Brain pericyte (primary cell): Measurements from ENCODE around the gene AP3S2.
"Not testable (repeated sequence)": the region's sequence is repeated elsewhere in the genome, so short reads cannot be mapped to it uniquely, and the experiment has no call there.

Source experiments
- DNase-seq: peaks from one replicate; pipeline ENCODE4 v3.0.0-alpha.2; 2012; ENCODE audit warnings: low read depth, low spot score

The AP3S2 gene

GRCh38 chr15:89799918-89800498 lies 93.8 kb downstream of the AP3S2 start:
- no peak for DNase-seq

- no peak for DNase-seq
Measured at GRCh38 chr15:89799011-89799911, 94.5 kb downstream of the AP3S2 start.

DNA sequence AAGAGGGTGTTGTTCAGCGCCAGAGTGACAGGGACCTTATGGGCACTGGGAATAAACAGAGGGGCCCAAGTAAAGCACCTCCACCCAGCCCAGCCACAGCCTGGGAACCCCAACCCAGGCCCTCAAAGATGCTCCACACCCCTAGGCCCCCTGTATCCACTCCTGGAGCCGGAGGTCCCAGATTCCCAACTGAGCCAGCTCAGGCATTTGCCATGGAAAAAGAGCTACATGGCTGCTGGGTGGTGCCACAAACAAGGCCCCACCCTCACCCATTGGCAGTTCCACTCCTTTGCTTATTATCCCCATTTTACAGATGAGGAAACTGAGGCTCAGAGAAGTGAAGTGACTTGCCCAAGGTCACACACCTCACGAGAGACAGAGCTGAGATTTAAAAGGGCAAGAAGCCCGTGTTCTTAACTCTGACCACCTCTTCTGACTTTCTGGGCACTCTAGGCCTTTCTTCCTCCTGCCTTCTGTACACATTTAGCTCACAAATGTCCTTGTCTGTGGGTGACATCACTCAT lies 96.1 kb downstream of the AP3S2 start:
- no peak for DNase-seq

DNA sequence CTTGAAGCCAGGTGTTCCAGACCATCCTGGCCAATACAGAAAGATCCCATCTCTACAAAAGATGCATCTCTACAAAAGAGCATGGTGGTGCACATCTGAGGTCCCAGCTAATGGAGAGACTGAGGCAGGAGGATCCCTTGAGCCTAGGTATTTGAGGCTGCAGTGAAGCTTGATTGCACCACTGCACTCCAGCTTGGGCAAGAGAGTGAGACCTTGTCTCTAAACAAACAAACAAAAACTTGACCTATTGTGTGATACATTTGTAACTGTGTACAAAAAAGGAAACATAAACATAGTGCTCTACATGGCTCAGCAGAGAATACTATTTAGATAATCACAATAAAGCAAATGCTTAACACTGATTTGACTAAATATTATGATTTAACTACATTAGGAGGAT lies 97.8 kb downstream of the AP3S2 start:
- DNase-seq, result no peak

DNA sequence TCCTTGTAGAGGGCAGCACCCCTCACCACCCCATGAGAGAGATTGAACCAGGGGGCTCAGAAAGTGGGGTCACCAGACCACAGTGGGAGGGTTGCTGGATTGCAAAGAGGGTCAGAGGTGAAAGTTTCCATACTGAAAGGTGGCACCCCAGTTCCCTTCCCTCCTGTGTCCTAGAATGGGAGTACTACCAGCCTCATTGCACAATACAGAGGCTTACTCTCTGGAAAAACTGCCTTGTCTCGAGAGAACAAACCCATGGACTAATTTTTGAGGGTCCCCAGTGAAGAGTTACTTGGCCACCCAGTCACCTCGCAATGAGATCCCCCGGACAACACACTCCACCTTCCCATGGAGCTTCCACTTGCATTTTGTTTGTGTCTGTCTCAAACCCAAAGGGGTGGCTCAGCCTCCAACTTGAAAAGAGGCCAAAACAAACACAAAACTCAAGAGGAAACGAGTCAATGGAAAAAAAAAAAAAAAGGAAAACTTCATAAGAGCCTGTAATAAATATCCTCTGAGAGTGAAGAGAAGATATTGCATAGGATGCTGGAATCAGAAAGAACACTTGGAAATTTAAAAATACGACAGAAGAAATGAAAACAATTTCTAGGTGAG lies 99.1 kb downstream of the AP3S2 start:
- peak; percentile 58 for DNase-seq

- DNase-seq, result no peak
Measured at GRCh38 chr15:89792106-89792805, 101.5 kb downstream of the AP3S2 start.

DNA sequence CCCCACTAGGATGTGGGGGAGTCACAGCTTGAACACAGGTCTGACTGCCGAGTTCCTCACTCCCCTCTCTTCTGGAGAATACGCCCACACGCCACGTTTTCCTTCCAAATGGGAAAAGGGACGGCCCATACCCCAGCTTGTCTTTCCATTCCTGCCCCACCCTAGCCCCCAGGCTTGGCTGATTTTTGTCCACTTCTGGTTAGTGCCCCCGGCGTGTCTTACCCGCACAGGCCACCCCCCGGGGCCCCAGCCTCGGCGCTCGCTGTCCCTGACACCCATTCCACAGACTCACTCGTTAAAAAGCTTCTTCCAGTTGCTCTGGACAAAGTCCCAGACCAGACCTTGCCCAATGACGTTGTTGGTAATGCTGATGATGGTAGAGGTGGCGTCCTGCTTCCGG lies 103.1 kb downstream of the AP3S2 start:
- no peak for DNase-seq

- DNase-seq, result no peak
Measured at GRCh38 chr15:89790206-89790605, 103.6 kb downstream of the AP3S2 start.

DNA sequence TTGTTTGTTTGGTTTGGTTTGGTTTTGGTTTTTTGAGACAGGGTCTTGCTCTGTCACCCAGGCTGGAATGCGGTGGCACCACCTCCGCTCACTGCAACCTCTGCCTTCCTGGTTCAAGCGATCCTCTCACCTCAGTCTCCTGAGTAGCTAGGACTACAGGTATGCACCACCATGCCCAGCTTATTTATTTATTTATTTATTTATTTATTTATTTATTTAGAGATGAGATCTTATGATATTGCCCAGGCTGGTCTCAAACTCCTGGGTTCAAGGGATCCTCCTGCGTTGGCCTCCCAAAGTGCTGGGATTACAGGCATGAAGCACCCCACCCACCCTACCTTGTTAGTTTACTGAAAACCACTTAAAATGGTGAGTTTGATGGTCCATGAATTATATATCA lies 105.2 kb downstream of the AP3S2 start:
- not testable (repeated sequence) for DNase-seq

GRCh38 chr15:89787944-89788343 lies 105.8 kb downstream of the AP3S2 start:
- no peak for DNase-seq

- no peak for DNase-seq
Measured at GRCh38 chr15:89785774-89786140, 108.0 kb downstream of the AP3S2 start.

- DNase-seq, result no peak
Measured at GRCh38 chr15:89785064-89785773, 108.6 kb downstream of the AP3S2 start.

- DNase-seq, result no peak
Measured at GRCh38 chr15:89784686-89784960, 109.2 kb downstream of the AP3S2 start.

- no peak for DNase-seq
Measured at GRCh38 chr15:89783861-89784685, 109.7 kb downstream of the AP3S2 start.

DNA sequence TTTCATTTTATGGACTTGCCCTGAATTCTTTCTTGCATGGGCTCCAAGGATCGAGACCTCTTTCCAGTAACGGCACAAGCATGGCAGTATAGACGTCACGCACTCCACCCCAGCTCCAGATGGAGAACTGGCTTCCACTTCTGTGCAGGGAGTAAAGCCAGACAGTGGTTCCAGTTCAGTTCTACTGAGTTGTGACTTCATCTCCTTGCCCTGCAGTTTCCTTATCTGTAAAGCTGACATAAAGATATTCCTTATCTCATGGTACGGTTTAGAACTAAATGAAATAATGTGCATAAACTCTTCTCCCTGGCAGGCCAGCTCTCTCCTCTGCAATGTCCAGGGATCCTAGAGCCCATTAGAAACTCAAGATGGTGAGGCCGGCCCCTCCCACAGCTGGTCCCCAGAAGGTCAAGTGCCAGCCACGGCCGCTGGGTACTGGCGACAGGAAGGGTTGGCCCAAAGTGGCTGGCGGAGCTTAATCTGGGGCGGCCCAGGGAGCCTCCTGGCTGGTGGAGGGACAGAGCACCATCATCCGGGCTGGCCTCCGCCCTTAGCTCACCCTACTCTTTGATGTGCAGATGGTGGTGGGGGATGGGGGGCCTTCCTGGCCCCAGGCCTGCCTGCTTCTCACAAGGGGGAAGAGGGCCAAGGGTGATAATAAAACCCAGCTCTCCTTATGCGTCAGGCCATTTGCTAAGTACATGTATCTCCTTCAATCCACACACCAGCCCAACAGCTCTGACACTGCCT lies 110.5 kb downstream of the AP3S2 start:
- no peak for DNase-seq

GRCh38 chr15:89782619-89782950 lies 111.2 kb downstream of the AP3S2 start:
- DNase-seq, result not testable (repeated sequence)

DNA sequence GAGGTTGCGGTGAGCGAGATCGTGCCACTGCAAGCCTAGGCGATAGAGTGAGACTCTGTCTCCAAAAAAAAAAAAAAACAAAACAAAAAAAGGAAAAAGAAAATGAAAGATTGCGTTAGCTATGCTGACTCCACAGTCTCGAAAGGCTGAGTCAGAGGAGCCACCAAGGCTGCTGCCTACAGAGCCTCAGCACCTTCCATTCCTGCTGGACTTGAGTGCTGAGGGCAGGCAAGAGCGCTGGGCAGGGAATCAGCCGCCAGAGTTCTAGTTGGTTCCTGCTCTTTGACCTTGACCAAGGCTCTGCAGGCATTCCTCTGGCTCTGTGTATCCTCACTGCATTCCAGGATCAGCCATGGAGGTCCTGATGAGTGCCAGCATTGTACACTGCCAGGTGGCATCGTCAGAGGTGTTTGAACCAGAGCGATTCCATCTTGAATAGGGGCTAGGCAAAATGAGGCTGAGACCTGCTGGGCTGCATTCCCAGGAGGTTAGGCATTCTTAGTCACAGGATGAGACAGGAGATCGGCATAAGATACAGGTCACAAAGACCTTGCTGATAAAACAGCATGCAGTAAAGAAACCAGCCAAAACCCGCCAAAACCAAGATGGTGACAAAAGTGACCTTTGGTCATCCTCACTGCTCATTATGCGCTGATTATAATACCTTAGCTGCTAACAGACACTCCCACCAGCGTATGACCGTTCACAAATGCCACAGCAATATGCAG lies 111.7 kb downstream of the AP3S2 start:
- no peak for DNase-seq

- DNase-seq, result no peak
Measured at GRCh38 chr15:89781055-89781454, 112.7 kb downstream of the AP3S2 start.

GRCh38 chr15:89780601-89781000 lies 113.2 kb downstream of the AP3S2 start:
- DNase-seq, result no peak
